ENCODE measurements around the gene SLC12A7.

DNA sequence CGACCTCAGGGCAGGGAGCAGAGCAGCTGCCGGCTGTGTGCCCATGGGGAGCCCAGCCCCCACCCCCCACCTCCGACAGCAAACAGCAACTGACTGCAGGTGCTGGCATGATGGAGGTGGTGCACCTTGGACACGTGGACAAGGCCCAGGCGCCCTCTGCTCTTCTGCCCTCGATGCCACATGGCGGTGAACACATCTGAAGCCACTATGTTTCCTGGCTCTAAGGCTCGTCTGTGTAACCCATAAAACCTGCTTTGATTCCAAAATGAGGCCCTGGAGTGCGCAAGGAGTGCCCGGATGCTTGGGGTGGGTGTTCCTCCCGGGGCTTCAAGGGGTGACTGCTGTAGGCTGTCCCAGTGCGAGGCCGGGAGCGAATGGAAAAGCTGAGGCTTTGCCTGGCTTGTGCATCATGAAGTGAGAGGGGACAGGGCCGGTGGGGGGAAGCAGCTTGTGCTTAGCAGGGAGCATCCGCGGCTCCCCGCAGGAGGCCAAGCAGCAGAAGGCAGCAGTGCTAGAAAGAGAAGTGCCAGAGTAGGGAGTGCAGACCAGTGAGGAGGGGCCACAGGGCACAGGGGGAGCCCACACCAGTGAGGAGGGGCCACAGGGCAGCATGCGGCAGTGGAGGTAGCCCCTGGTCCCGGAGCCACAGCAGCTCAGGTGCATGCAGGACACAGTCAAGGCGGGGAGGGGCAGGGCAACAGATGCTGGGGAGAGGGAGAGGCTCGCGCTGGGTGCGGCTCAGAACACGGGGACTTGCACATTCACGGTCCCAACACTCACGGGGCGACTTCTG, 73.2 kb downstream of the SLC12A7 start:
- no peak for TF ChIP-seq CTCF (IDR thresholded peaks at IDR 0.05)
- no peak for TF ChIP-seq POLR2A (IDR thresholded peaks at IDR 0.05)
